Measurements from ENCODE around the gene IFRD2. TPM values are rescaled to one million over a fixed set of nuclear protein-coding genes. Genes with fewer than 3 reads are reported as not detected.

Gene IFRD2
- total and polyA plus RNA-seq, 4 experiments from 2014 or later: 58.6 to 84.7 (median 63.7) TPM

DNA sequence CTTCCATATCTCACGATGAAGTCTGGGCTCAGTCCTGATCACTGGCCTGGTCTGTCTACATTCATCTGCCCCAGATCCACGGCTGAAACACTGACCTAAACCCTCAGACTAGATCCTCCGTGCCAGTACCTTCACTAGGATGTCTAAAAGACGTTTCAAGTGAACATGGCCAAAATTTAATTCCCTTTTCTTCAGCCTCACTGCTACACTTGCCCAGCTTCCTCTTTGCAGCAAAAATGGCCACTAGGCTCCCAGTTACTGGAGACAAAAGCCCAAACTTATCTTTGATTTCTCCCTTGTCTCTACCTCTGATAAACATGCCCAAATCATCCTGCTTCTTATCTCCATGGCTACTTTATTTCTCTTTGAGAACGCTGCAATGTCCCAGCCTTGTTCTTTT lies 46.7 kb upstream of the IFRD2 start:
- POLR2A ChIA-PET (ENCODE audit: partially characterized antibody): interaction anchor here (1.5 to 20.5 kb wide), 8 partner anchors 10 to 1160 kb away, joined by 4 to 595 read pairs (median 68); partner anchors contain the start of genes CYB561D2, GNAI2, HEMK1 and HYAL2
- Mint-ChIP-seq H3K4me3 (peak overlapping the region; percentile 88 to 98 (median 95)), H3K9me3 (peaks cover 0 to 2% (median 0%) of the 10 kb centered on the region in 8 donors), H3K27me3 (no peaks in the 10 kb centered on the region), H3K27ac (peak overlapping the region; percentile 93 to 100 (median 98)), H3K4me1 (peaks cover 36 to 82% (median 49%) of the 10 kb centered on the region in 4 donors), H3K36me3 (peaks cover 0 to 17% of the 10 kb centered on the region in 2 donors)
- Histone ChIP-seq H3K36me3 (ENCODE audit: insufficient read depth, low read length) (peaks cover 5% of the 10 kb centered on the region), H3K9me3 (ENCODE audit: control insufficient read depth in 1 of 2, low read length in 2 of 2) (no peaks in the 10 kb centered on the region), H3K27me3 (ENCODE audit: insufficient read depth, low read length) (no peaks in the 10 kb centered on the region), H3K4me1 (ENCODE audit: insufficient read depth, low read length) (peaks cover 68% of the 10 kb centered on the region), H3K4me3 (ENCODE audit: low read length in 2 of 2) (peak overlapping the region; percentile 38 to 49), H3K27ac (ENCODE audit: low read depth, low read length) (peak overlapping the region; percentile 96)
- CTCF ChIA-PET (ENCODE audit: partially characterized antibody): interaction anchor here (0.7 to 5.8 kb wide), 6 partner anchors 10 to 210 kb away, joined by 3 to 84 read pairs (median 4); partner anchors contain the start of genes CYB561D2 and NPRL2
- intact Hi-C loops (cut with micrococcal nuclease): loop anchor here (5.0 kb wide), 1 partner anchor 102 kb away; the partner anchor contains the start of gene GNAI2
- DNase-seq: no peak

DNA sequence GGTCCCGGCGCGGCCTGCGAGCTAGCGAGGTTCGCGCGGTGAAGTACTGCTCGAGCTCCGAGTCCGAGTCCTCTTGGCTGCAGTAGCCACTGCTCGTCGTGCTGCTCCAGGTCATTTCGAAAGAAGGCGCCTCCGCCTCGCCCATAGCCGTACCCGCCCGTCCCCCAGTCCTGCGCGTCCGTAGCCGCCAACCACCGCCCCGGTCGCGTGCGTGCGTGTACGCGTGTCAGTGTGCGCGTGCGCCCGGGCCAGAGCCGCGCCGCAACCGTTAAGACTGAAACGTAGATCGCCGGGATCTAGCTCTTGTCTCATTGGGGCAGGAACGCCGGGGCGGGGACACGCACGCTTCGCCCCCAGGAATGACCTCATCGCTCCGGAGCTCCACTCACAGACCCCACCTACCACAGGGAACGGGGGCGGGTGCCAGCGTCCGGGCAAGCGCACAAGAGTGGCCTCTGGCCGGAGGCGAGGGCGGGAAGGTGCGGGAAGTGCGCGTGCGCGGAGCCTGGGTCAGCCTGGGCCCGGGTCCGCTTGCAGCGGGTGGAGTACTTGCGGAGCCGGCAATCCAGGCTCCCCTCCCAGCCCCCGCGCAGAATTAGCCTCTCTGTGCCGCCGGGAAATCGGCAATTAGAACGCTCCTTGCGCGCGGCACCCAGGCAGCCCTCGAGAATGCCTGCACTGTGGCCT lies 45.1 kb upstream of the IFRD2 start:
- Histone ChIP-seq H3K4me3 (ENCODE audit: low read length in 2 of 2) (peak overlapping the region; percentile 87 to 94), H3K36me3 (ENCODE audit: insufficient read depth, low read length) (peaks cover 6% of the 10 kb centered on the region), H3K27me3 (ENCODE audit: insufficient read depth, low read length) (no peaks in the 10 kb centered on the region), H3K4me1 (ENCODE audit: insufficient read depth, low read length) (peaks cover 80% of the 10 kb centered on the region), H3K9me3 (ENCODE audit: control insufficient read depth in 1 of 2, low read length in 2 of 2) (no peaks in the 10 kb centered on the region), H3K27ac (ENCODE audit: low read depth, low read length) (peak overlapping the region; percentile 96)
- Mint-ChIP-seq H3K27ac (peak overlapping the region; percentile 93 to 100 (median 98)), H3K36me3 (peaks cover 4 to 22% of the 10 kb centered on the region in 2 donors), H3K9me3 (peaks cover 0 to 4% (median 0%) of the 10 kb centered on the region in 8 donors), H3K4me1 (peaks cover 42 to 76% (median 56%) of the 10 kb centered on the region in 4 donors), H3K27me3 (no peaks in the 10 kb centered on the region), H3K4me3 (peak overlapping the region; percentile 88 to 98 (median 95))
- intact Hi-C loops (cut with micrococcal nuclease): loop anchor here (1.0 to 5.0 kb wide), 5 partner anchors 9 to 100 kb away; partner anchors contain the start of genes CYB561D2, GNAI2, HYAL3 and NAA80
- ChIA-PET POLR2A (ENCODE audit: partially characterized antibody) (interaction anchor here (0.6 to 20.5 kb wide), 27 partner anchors 8 to 1898 kb away, joined by 3 to 595 read pairs (median 4); partner anchors contain the start of genes CCDC51, CYB561D2, GNAI2 and HEMK1), CTCF (ENCODE audit: partially characterized antibody) (interaction anchor here (0.6 to 5.8 kb wide), 16 partner anchors 8 to 274 kb away, joined by 3 to 84 read pairs (median 6); partner anchors contain the start of genes CYB561D2, HYAL1, HYAL2 and HYAL3)
- DNase-seq: peak; percentile 89 to 98 (median 92)

DNA sequence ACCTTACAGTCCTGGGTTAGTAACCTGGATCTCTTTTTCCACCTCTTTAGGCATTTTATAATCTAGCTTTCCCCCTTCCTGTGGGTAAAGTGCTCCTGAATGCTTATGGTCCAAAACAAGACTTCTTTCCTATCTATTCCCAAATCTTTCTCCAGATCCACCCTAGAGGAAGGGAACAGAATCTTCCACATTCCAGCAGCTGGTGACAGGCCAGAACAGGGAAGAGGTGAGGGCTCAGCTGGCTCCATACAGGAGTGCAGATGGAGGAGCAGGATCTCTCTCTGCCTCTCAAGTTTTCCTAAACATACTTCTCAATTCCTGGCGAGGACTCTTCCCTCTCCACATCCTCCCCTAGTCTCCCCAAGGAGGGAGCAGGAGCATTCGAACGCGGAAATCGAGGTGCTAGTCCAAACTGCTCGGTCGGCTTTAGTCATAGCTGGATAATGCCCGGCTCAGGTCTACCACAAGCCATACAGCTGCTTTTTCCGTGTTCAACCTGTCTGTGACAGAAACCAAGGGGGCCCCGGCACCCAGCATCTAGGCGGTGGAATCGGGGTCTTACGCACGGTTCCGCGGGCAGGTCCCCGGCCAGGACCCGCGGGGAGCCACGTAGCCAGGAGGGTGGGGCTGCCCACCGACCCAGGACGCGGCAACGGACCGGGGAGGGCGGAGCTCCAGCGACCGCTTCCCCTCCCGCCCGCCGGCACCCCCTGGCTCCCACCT lies 44.4 kb upstream of the IFRD2 start:
- no peaks in the 10 kb centered on the region for H3K27me3 ChIP-seq (ENCODE audit: insufficient read depth, low read length)
- peaks cover 4 to 28% of the 10 kb centered on the region in 2 donors for H3K36me3 Mint-ChIP-seq
- DNase-seq: peak in 1 of 5 donors; percentile 77
- ChIA-PET POLR2A (ENCODE audit: partially characterized antibody) (interaction anchor here (0.6 to 20.5 kb wide), 23 partner anchors 8 to 1335 kb away, joined by 3 to 595 read pairs (median 4); partner anchors contain the start of genes CYB561D2, GNAI2, HEMK1 and HYAL2), CTCF (ENCODE audit: partially characterized antibody) (interaction anchor here (0.6 to 5.8 kb wide), 16 partner anchors 9 to 273 kb away, joined by 3 to 84 read pairs (median 6); partner anchors contain the start of genes CYB561D2, HYAL1, HYAL2 and HYAL3)
- H3K27ac Mint-ChIP-seq: peak overlapping the region; percentile 93 to 100 (median 98)
- peaks cover 0 to 4% (median 0%) of the 10 kb centered on the region in 8 donors for H3K9me3 Mint-ChIP-seq
- peaks cover 80% of the 10 kb centered on the region for H3K4me1 ChIP-seq (ENCODE audit: insufficient read depth, low read length)
- peak overlapping the region; percentile 87 to 94 for H3K4me3 ChIP-seq (ENCODE audit: low read length in 2 of 2)
- H3K4me3 Mint-ChIP-seq: peak overlapping the region; percentile 88 to 99 (median 96)
- H3K27me3 Mint-ChIP-seq: no peaks in the 10 kb centered on the region
- H3K27ac ChIP-seq (ENCODE audit: low read depth, low read length): peak overlapping the region; percentile 96
- no peaks in the 10 kb centered on the region for H3K9me3 ChIP-seq (ENCODE audit: control insufficient read depth in 1 of 2, low read length in 2 of 2)
- intact Hi-C loops (cut with micrococcal nuclease): loop anchor here (1.0 to 5.0 kb wide), 5 partner anchors 8 to 99 kb away; partner anchors contain the start of genes CYB561D2, GNAI2, HYAL3 and NAA80
- H3K36me3 ChIP-seq (ENCODE audit: insufficient read depth, low read length): peaks cover 13% of the 10 kb centered on the region
- H3K4me1 Mint-ChIP-seq: peaks cover 40 to 76% (median 57%) of the 10 kb centered on the region in 4 donors

DNA sequence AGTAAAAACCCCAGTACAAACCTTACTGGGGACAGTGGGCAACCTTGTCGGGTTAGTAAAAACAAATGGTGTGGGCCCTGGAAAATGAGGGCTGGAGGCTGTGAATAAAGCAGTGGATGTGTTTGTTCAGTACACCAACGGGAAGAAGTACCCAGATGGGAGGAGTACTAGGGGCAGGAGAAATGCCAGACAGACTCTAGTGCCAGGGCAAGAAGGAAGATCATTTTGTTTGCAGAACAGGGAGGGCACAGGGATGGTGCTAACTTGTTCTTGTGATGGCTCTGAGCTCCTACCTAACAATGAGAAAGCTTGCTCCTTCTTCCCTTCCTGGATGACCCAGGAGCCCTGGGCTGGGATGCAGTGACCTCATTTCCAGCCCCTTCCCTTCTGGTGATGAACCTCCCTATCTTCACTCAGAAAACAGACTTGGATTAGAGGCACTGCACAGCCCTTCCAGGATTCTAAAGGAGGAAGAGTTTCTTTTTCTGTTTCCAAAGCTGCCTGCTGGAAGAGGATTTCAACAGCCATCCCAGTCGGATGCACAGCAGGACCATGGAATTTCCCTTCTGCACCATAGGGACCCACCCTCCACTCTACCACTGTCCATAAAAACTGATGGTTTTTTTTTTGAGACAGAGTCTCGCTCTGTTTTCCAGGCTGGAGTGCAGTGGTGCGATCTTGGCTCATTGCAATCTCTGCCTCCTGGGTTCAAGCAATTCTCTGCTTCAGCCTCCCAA lies 42.3 kb upstream of the IFRD2 start:
- no peak overlapping the region for H3K4me3 ChIP-seq (ENCODE audit: low read length in 2 of 2)
- peak in 1 of 5 donors; percentile 5 for DNase-seq
- ChIA-PET POLR2A (ENCODE audit: partially characterized antibody) (interaction anchor here (1.5 to 20.5 kb wide), 4 partner anchors 15 to 277 kb away, joined by 3 to 595 read pairs (median 161); partner anchors contain the start of genes CISH, CYB561D2, HYAL2 and HYAL3), CTCF (ENCODE audit: partially characterized antibody) (interaction anchor here (1.7 kb wide), 1 partner anchor 11 kb away, joined by 7 read pairs; the partner anchor contains the start of gene HYAL2)
- no peaks in the 10 kb centered on the region for H3K27me3 ChIP-seq (ENCODE audit: insufficient read depth, low read length)
- H3K36me3 Mint-ChIP-seq: peaks cover 4 to 46% of the 10 kb centered on the region in 2 donors
- intact Hi-C loops (cut with micrococcal nuclease): loop anchor here (5.0 kb wide), 1 partner anchor 97 kb away; the partner anchor contains the start of gene GNAI2
- peaks cover 0 to 4% (median 0%) of the 10 kb centered on the region in 8 donors for H3K9me3 Mint-ChIP-seq
- H3K4me1 Mint-ChIP-seq: peaks cover 29 to 60% (median 47%) of the 10 kb centered on the region in 4 donors
- peak overlapping the region; percentile 96 for H3K27ac ChIP-seq (ENCODE audit: low read depth, low read length)
- peaks cover 59% of the 10 kb centered on the region for H3K4me1 ChIP-seq (ENCODE audit: insufficient read depth, low read length)
- H3K4me3 Mint-ChIP-seq: peak overlapping the region in 7 of 8 donors; percentile 21 to 71 (median 56)
- no peaks in the 10 kb centered on the region for H3K27me3 Mint-ChIP-seq
- H3K36me3 ChIP-seq (ENCODE audit: insufficient read depth, low read length): peaks cover 32% of the 10 kb centered on the region
- peak overlapping the region; percentile 85 to 97 (median 94) for H3K27ac Mint-ChIP-seq
- no peaks in the 10 kb centered on the region for H3K9me3 ChIP-seq (ENCODE audit: control insufficient read depth in 1 of 2, low read length in 2 of 2)

DNA sequence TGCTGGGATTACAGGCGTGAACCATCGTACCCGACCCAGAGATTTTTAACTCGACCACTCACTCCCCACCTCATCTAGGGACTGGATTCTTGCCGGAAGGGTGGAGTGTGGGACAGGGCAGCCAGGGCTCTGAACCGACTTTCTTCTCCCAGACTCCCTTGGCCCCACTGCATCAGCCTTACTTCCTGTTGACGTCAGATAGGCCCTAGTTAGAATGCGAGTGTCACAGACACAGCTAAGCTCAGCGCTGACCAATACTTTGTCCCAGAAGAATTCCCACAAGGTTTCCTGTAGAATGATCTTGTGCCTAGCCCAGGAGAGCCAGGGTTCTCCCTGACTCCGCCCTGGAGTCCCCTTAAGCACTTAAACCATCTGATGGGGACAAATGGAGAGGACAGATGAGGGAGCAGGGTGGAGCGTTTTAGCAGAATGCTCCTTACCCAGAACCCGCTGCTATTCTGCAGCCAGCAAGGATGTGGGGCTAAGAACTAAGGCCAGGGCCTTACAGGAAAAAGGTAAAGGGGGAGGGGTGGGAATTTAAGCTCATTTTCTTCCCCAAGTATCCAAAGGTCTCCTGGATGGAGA lies 41.6 kb upstream of the IFRD2 start:
- peak in 3 of 5 donors; percentile 22 to 61 (median 29) for DNase-seq
- H3K9me3 Mint-ChIP-seq: peaks cover 0 to 4% (median 0%) of the 10 kb centered on the region in 8 donors
- Histone ChIP-seq H3K27ac (ENCODE audit: low read depth, low read length) (peak overlapping the region; percentile 96), H3K4me3 (ENCODE audit: low read length in 2 of 2) (no peak overlapping the region), H3K4me1 (ENCODE audit: insufficient read depth, low read length) (peaks cover 53% of the 10 kb centered on the region), H3K9me3 (ENCODE audit: control insufficient read depth in 1 of 2, low read length in 2 of 2) (no peaks in the 10 kb centered on the region), H3K36me3 (ENCODE audit: insufficient read depth, low read length) (peaks cover 32% of the 10 kb centered on the region), H3K27me3 (ENCODE audit: insufficient read depth, low read length) (no peaks in the 10 kb centered on the region)
- H3K27me3 Mint-ChIP-seq: no peaks in the 10 kb centered on the region
- H3K27ac Mint-ChIP-seq: peak overlapping the region; percentile 85 to 96 (median 93)
- H3K4me1 Mint-ChIP-seq: peaks cover 25 to 54% (median 41%) of the 10 kb centered on the region in 4 donors
- peaks cover 4 to 45% of the 10 kb centered on the region in 2 donors for H3K36me3 Mint-ChIP-seq
- CTCF ChIA-PET (ENCODE audit: partially characterized antibody): interaction anchor here (0.7 to 1.7 kb wide), 2 partner anchors 10 to 16 kb away, joined by 3 to 7 read pairs; partner anchors contain the start of gene HYAL2
- peak overlapping the region in 7 of 8 donors; percentile 21 to 71 (median 56) for H3K4me3 Mint-ChIP-seq
- POLR2A ChIA-PET (ENCODE audit: partially characterized antibody): interaction anchor here (1.5 to 20.5 kb wide), 4 partner anchors 14 to 278 kb away, joined by 3 to 595 read pairs (median 161); partner anchors contain the start of genes CISH, CYB561D2, HYAL2 and HYAL3
- intact Hi-C loops (cut with micrococcal nuclease): no loop called here

Data from CD4-positive, alpha-beta memory T cell (primary cell).